ENCODE data around the gene PVRIG.

- TF ChIP-seq CTCF (conservative IDR thresholded peaks at IDR 0.05; ENCODE audit: low read length) = no peak
- TF ChIP-seq EZH2phosphoT487 (IDR thresholded peaks at IDR 0.05; ENCODE audit: borderline replicate concordance) = no peak
Observed at GRCh38 chr7:100177045-100178001, 42.4 kb upstream of the PVRIG start, which contains the start of the genes GPC2 and STAG3.

Measured in Loucy (cell line).